ENCODE data around the gene CACNA2D4.

DNA sequence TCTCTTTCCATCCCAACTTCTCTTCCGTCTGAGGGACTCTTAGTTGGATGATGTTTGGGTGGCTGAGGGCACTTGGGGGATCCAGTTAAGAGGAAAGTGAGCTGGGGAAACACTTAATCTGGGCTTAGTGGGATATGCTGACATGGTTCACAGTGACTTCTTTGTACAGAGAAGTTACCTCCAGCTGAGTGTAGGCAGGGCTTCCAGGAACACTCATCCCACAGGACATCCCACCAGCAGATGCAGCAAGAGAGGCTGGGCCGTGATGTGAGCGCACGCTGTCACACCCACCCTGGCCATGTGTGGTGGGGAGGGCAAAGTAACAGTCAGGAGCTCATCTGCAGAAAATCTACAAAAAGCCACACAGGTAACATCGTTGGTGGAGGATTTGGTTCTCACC lies 832 bp upstream of the CACNA2D4 start:
- TF ChIP-seq CTCF (IDR thresholded peaks at IDR 0.05; ENCODE audit: low read depth, low read length, missing input control) = no peak
- TF ChIP-seq, protein P1, sequence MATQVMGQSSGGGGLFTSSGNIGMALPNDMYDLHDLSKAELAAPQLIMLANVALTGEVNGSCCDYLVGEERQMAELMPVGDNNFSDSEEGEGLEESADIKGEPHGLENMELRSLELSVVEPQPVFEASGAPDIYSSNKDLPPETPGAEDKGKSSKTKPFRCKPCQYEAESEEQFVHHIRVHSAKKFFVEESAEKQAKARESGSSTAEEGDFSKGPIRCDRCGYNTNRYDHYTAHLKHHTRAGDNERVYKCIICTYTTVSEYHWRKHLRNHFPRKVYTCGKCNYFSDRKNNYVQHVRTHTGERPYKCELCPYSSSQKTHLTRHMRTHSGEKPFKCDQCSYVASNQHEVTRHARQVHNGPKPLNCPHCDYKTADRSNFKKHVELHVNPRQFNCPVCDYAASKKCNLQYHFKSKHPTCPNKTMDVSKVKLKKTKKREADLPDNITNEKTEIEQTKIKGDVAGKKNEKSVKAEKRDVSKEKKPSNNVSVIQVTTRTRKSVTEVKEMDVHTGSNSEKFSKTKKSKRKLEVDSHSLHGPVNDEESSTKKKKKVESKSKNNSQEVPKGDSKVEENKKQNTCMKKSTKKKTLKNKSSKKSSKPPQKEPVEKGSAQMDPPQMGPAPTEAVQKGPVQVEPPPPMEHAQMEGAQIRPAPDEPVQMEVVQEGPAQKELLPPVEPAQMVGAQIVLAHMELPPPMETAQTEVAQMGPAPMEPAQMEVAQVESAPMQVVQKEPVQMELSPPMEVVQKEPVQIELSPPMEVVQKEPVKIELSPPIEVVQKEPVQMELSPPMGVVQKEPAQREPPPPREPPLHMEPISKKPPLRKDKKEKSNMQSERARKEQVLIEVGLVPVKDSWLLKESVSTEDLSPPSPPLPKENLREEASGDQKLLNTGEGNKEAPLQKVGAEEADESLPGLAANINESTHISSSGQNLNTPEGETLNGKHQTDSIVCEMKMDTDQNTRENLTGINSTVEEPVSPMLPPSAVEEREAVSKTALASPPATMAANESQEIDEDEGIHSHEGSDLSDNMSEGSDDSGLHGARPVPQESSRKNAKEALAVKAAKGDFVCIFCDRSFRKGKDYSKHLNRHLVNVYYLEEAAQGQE (IDR thresholded peaks at IDR 0.05) = no peak
- TF ChIP-seq, protein P2, sequence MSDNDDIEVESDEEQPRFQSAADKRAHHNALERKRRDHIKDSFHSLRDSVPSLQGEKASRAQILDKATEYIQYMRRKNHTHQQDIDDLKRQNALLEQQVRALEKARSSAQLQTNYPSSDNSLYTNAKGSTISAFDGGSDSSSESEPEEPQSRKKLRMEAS (IDR thresholded peaks at IDR 0.05) = no peak
